H9 (cell line): ENCODE results near the gene GHRL. TPM values are rescaled to one million over a fixed set of nuclear protein-coding genes. Genes with fewer than 3 reads are reported as not detected.

Experiments used
- DNase-seq: peaks from one replicate; pipeline ENCODE4 v3.0.0-alpha.2; 2017
- H2AFZ ChIP-seq: one replicate; pipeline ENCODE4 v1.6.1; 2013; ENCODE audit warnings: mild to moderate bottlenecking, low read length, control low read depth, moderate library complexity
- H2AK5ac ChIP-seq: 2 replicates; pipeline ENCODE4 v1.6.1; 2013; ENCODE audit warnings: low read length, control low read depth, mixed read lengths; ENCODE audit not compliant: insufficient read length
- H2BK120ac ChIP-seq: one replicate; pipeline ENCODE4 v1.6.1; 2013; ENCODE audit warnings: low read depth, mild to moderate bottlenecking, low read length, control low read depth, inconsistent platforms; ENCODE audit not compliant: poor library complexity, severe bottlenecking
- H2BK12ac ChIP-seq: 2 replicates; pipeline ENCODE4 v1.6.1; 2013; ENCODE audit warnings: low read length, control low read depth, mixed read lengths, low read depth; ENCODE audit not compliant: insufficient read length
- H2BK15ac ChIP-seq: 2 replicates; pipeline ENCODE4 v1.6.1; 2013; ENCODE audit warnings: low read depth, low read length, control low read depth
- H2BK20ac ChIP-seq: one replicate; pipeline ENCODE4 v1.6.1; 2013; ENCODE audit warnings: low read depth, mild to moderate bottlenecking, low read length, control low read depth, inconsistent platforms; ENCODE audit not compliant: poor library complexity, severe bottlenecking
- H2BK5ac ChIP-seq: 2 replicates; pipeline ENCODE4 v1.6.1; 2013; ENCODE audit warnings: low read length, control low read depth, mixed read lengths; ENCODE audit not compliant: insufficient read length
- H3K14ac ChIP-seq: 2 replicates; pipeline ENCODE4 v1.6.1; 2013; ENCODE audit warnings: low read length, control low read depth; ENCODE audit not compliant: insufficient read depth
- H3K18ac ChIP-seq: 2 replicates; pipeline ENCODE4 v1.6.1; 2013; ENCODE audit warnings: low read depth, mild to moderate bottlenecking, mixed read lengths, low read length, control low read depth; ENCODE audit not compliant: insufficient read length
- H3K23ac ChIP-seq: 2 replicates; pipeline ENCODE4 v1.6.1; 2013; ENCODE audit warnings: low read length, control low read depth, mixed read lengths, low read depth; ENCODE audit not compliant: insufficient read length
- H3K23me2 ChIP-seq: 2 replicates; pipeline ENCODE4 v1.6.1; 2013; ENCODE audit warnings: low read depth, mild to moderate bottlenecking, mixed read lengths, low read length, control low read depth; ENCODE audit not compliant: insufficient read length, poor library complexity, severe bottlenecking
- H3K27ac ChIP-seq: 2 replicates; pipeline ENCODE4 v1.5.1; 2013; ENCODE audit warnings: low read length, control low read depth, mixed read lengths, low read depth; ENCODE audit not compliant: insufficient read length
- H3K27me3 ChIP-seq: 2 replicates; pipeline ENCODE4 v1.6.1; 2013; ENCODE audit warnings: low read length, control low read depth, inconsistent platforms; ENCODE audit not compliant: insufficient read depth
- H3K4ac ChIP-seq: 2 replicates; pipeline ENCODE4 v1.6.1; 2013; ENCODE audit warnings: low read depth, mild to moderate bottlenecking, control low read depth, inconsistent platforms, low read length, moderate library complexity
- H3K4me1 ChIP-seq: 2 replicates; pipeline ENCODE4 v1.6.1; 2013; ENCODE audit warnings: low read length, control low read depth, inconsistent platforms; ENCODE audit not compliant: insufficient read depth
- H3K4me2 ChIP-seq: 2 replicates; pipeline ENCODE4 v1.6.1; 2013; ENCODE audit warnings: low read length, control low read depth, mixed read lengths; ENCODE audit not compliant: insufficient read length, insufficient read depth
- H3K56ac ChIP-seq: 2 replicates; pipeline ENCODE4 v1.6.1; 2013; ENCODE audit warnings: low read depth, mild to moderate bottlenecking, mixed read lengths, low read length, control low read depth; ENCODE audit not compliant: insufficient read length
- H3K79me1 ChIP-seq: 2 replicates; pipeline ENCODE4 v1.6.1; 2013; ENCODE audit warnings: low read depth, mild to moderate bottlenecking, moderate library complexity, low read length, control low read depth, inconsistent platforms; ENCODE audit not compliant: insufficient read depth, poor library complexity, severe bottlenecking
- H3K79me2 ChIP-seq: 2 replicates; pipeline ENCODE4 v1.6.1; 2013; ENCODE audit warnings: low read length, control low read depth, inconsistent platforms; ENCODE audit not compliant: insufficient read depth
- H3K9ac ChIP-seq: 2 replicates; pipeline ENCODE4 v1.6.1; 2013; ENCODE audit warnings: low read length, control low read depth, mixed read lengths; ENCODE audit not compliant: insufficient read length; ENCODE audit errors: extremely low read depth
- H3K9me3 ChIP-seq: one replicate; pipeline ENCODE4 v1.6.1; 2013; ENCODE audit warnings: low read depth, low read length, inconsistent platforms; ENCODE audit not compliant: control insufficient read depth
- H3T11ph ChIP-seq: one replicate; pipeline ENCODE4 v1.6.1; 2013; ENCODE audit warnings: mild to moderate bottlenecking, low read length, control low read depth, inconsistent platforms
- H4K20me1 ChIP-seq: one replicate; pipeline ENCODE4 v1.6.1; 2013; ENCODE audit not compliant: control insufficient read depth, insufficient read length, insufficient read depth
- H4K5ac ChIP-seq: 2 replicates; pipeline ENCODE4 v1.6.1; 2013; ENCODE audit warnings: low read depth, mild to moderate bottlenecking, mixed read lengths, low read length, control low read depth; ENCODE audit not compliant: insufficient read length
- H4K8ac ChIP-seq: replicated peaks from 2 replicates; pipeline ENCODE4 v1.6.1; 2013; ENCODE audit warnings: low read length, control low read depth, mixed read lengths, low read depth; ENCODE audit not compliant: insufficient read length
- H4K91ac ChIP-seq: 2 replicates; pipeline ENCODE4 v1.6.1; 2013; ENCODE audit warnings: low read depth, mild to moderate bottlenecking, moderate library complexity, mixed read lengths, low read length, control low read depth; ENCODE audit not compliant: insufficient read length
- H3K27ac Mint-ChIP-seq, 3 experiments: 2 replicates in 2 of 3; 3 replicates in 1 of 3; pipeline ENCODE4 v1.8.0; 2020 to 2021; ENCODE audit warnings: mixed read lengths in 3 of 3, mild to moderate bottlenecking in 1 of 3, moderate library complexity in 1 of 3
- H3K27me3 Mint-ChIP-seq: 2 replicates; pipeline ENCODE4 v1.8.0; 2021; ENCODE audit warnings: low read depth, mild to moderate bottlenecking, moderate library complexity, mixed read lengths
- H3K36me3 Mint-ChIP-seq, 3 experiments: 2 replicates in 2 of 3; 3 replicates in 1 of 3; pipeline ENCODE4 v1.8.0; 2020 to 2021; ENCODE audit warnings: low read depth in 3 of 3, mixed read lengths in 3 of 3; ENCODE audit not compliant: insufficient read depth in 1 of 3
- H3K4me1 Mint-ChIP-seq, 2 experiments: 2 replicates each; pipeline ENCODE4 v1.8.0; 2020; ENCODE audit warnings: mixed read lengths in 2 of 2
- H3K4me3 Mint-ChIP-seq, 2 experiments: 2 replicates in 1 of 2; 3 replicates in 1 of 2; pipeline ENCODE4 v1.8.0; 2020 to 2021; ENCODE audit warnings: mild to moderate bottlenecking in 2 of 2, mixed read lengths in 2 of 2, moderate library complexity in 1 of 2
- H3K9me3 Mint-ChIP-seq, 2 experiments: 2 replicates in 1 of 2; 3 replicates in 1 of 2; pipeline ENCODE4 v1.8.0; 2020; ENCODE audit warnings: mild to moderate bottlenecking in 2 of 2, mixed read lengths in 2 of 2, moderate library complexity in 1 of 2
- CTCF ChIP-seq: fragments of 200-600 bp; sonication (generic); conservative IDR thresholded peaks from 3 replicates; pipeline ENCODE4 v1.8.0; 2021; ENCODE audit warnings: antibody characterized with exemption, mild to moderate bottlenecking
- WGBS: extraction: QIAGEN DNeasy Blood & Tissue Kit; methylation state at CpG from one replicate; pipeline ENCODE4 v1.1.7; 2013; ENCODE audit warnings: missing lambda C conversion rate, low lambda C conversion rate, mixed read lengths; ENCODE audit not compliant: insufficient read length; ENCODE audit errors: extremely low coverage; 5-methylcytosine and 5-hydroxymethylcytosine counted together
- total RNA-seq: library from RNA; stranded (reverse); gene quantifications from 2 replicates; pipeline ENCODE4 v1.2.1, GENCODE V29; 2021

GHRL gene
- total RNA-seq, 1 experiment from 2014 or later: 1.3 TPM

- no peak overlapping the region for H2BK12ac ChIP-seq
- Mint-ChIP-seq H3K36me3 (no peaks in the 10 kb centered on the region; a peak in 1 of 7 replicates), H3K4me1 (peaks cover 14 to 23% of the 10 kb centered on the region in 2 experiments), H3K27me3 (peaks cover 12% of the 10 kb centered on the region), H3K4me3 (no peak overlapping the region), H3K9me3 (no peaks in the 10 kb centered on the region), H3K27ac (no peak overlapping the region)
- no peak overlapping the region for H3K23ac ChIP-seq
- H2BK15ac ChIP-seq: no peak overlapping the region
- no peaks in the 10 kb centered on the region for H4K20me1 ChIP-seq
- no peak overlapping the region for H2AK5ac ChIP-seq
- H3K27me3 ChIP-seq: no peaks in the 10 kb centered on the region
- no peak for DNase-seq
- H4K91ac ChIP-seq: no peak overlapping the region
- no peak overlapping the region for H2BK120ac ChIP-seq
- no peak overlapping the region for H2BK5ac ChIP-seq
- H3K18ac ChIP-seq: no peak overlapping the region
- no peak overlapping the region for H4K5ac ChIP-seq
- no peaks in the 10 kb centered on the region for H3K23me2 ChIP-seq
- H3K4me1 ChIP-seq: peaks cover 2% of the 10 kb centered on the region; the same call in 1 of the 2 replicates
- H3K9ac ChIP-seq: no peak overlapping the region
- no peak for TF ChIP-seq CTCF
- H3K4me2 ChIP-seq: no peak overlapping the region
- H3K56ac ChIP-seq: no peak overlapping the region
- no peak overlapping the region; the same call in 1 of the 2 replicates for H3K14ac ChIP-seq
- H3K79me2 ChIP-seq: no peaks in the 10 kb centered on the region
- no CpG with 5 or more reads among the region's 11 CpGs for WGBS
- H3K79me1 ChIP-seq: no peaks in the 10 kb centered on the region
- no peak overlapping the region for H4K8ac ChIP-seq
- no peak overlapping the region for H3K27ac ChIP-seq
- no peaks in the 10 kb centered on the region for H3K9me3 ChIP-seq
- no peak overlapping the region for H2BK20ac ChIP-seq
- no peak overlapping the region for H2AFZ ChIP-seq
- H3K4ac ChIP-seq: no peak overlapping the region
- H3T11ph ChIP-seq: no peak overlapping the region
These were observed 44.0 kb upstream of the GHRL start for GRCh38 chr3:10336761-10337160.
